GM18502 (cell line): ENCODE data around the gene FAM193A.
"Not testable (repeated sequence)": the region's sequence is repeated elsewhere in the genome, so short reads cannot be mapped to it uniquely, and the experiment has no call there.

Source experiments
- ATAC-seq: cut with Tn5 transposase; IDR thresholded peaks from one replicate; pipeline ENCODE4 v1.9.1; 2021; ENCODE audit warnings: mild to moderate bottlenecking; ENCODE audit not compliant: unreplicated experiment, poor library complexity

Gene FAM193A

GRCh38 chr4:2714061-2714770 lies 177.8 kb downstream of the FAM193A start:
- ATAC-seq = no peak

GRCh38 chr4:2714918-2715317 lies 178.5 kb downstream of the FAM193A start:
- no peak for ATAC-seq

- no peak for ATAC-seq
These were observed 179.0 kb downstream of the FAM193A start for GRCh38 chr4:2715426-2715825.

- no peak for ATAC-seq
These were observed 179.8 kb downstream of the FAM193A start for GRCh38 chr4:2716236-2716635.

- ATAC-seq = no peak
These were observed 185.1 kb downstream of the FAM193A start for GRCh38 chr4:2721586-2721985.

GRCh38 chr4:2722033-2722432 lies 185.6 kb downstream of the FAM193A start:
- no peak for ATAC-seq

- ATAC-seq = no peak
These were observed 187.3 kb downstream of the FAM193A start for GRCh38 chr4:2723751-2724150.

- ATAC-seq = no peak
These were observed 188.9 kb downstream of the FAM193A start for GRCh38 chr4:2725380-2725779.

- not testable (repeated sequence) for ATAC-seq
These were observed 190.4 kb downstream of the FAM193A start for GRCh38 chr4:2726881-2727280.

- no peak for ATAC-seq
These were observed 191.8 kb downstream of the FAM193A start for GRCh38 chr4:2728221-2728620.

GRCh38 chr4:2728806-2729532 lies 192.5 kb downstream of the FAM193A start:
- no peak for ATAC-seq

- no peak for ATAC-seq
These were observed 193.1 kb downstream of the FAM193A start for GRCh38 chr4:2729533-2729875.

GRCh38 chr4:2731907-2732317 lies 195.5 kb downstream of the FAM193A start:
- no peak for ATAC-seq

- no peak for ATAC-seq
These were observed 196.1 kb downstream of the FAM193A start for GRCh38 chr4:2732526-2732925.

- no peak for ATAC-seq
These were observed 196.8 kb downstream of the FAM193A start for GRCh38 chr4:2733001-2733843.

GRCh38 chr4:2733844-2734574 lies 197.6 kb downstream of the FAM193A start:
- no peak for ATAC-seq

GRCh38 chr4:2734612-2735011 lies 198.2 kb downstream of the FAM193A start:
- ATAC-seq = peak; percentile 43

GRCh38 chr4:2735869-2736268 lies 199.4 kb downstream of the FAM193A start:
- no peak for ATAC-seq

GRCh38 chr4:2738296-2738695 lies 201.8 kb downstream of the FAM193A start:
- not testable (repeated sequence) for ATAC-seq

GRCh38 chr4:2741626-2742025 lies 205.2 kb downstream of the FAM193A start:
- ATAC-seq = no peak
